NCI-H187 treated with DMSO at 0.1 percent for 48 hours (cell line): ENCODE results near the gene EXOG.

Experiments
- DNase-seq: peaks from one replicate; lab custom pipeline; 2025; lab: John Stamatoyannopoulos, UW

EXOG gene

DNA sequence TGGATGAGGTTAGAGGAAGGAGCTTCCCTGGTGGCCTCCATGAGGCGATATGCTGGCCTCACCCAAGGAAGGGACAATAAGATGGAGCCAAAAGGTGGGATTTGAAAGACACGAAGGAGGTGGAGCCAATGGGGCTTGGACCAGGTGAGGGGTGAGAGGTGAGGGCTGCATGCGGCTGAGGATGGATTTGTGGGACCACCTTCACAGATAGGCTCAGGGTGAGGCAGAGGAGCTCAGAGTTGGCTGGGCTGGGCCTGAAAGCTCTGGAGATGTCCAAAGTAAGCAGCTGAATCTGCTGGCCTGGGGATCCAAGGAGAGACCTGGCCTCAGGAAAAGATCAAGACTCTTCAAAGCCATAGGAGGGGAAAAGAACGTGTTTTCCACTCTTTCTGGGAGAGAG is 49.8 kb downstream of the EXOG start:
- no peak for DNase-seq

DNA sequence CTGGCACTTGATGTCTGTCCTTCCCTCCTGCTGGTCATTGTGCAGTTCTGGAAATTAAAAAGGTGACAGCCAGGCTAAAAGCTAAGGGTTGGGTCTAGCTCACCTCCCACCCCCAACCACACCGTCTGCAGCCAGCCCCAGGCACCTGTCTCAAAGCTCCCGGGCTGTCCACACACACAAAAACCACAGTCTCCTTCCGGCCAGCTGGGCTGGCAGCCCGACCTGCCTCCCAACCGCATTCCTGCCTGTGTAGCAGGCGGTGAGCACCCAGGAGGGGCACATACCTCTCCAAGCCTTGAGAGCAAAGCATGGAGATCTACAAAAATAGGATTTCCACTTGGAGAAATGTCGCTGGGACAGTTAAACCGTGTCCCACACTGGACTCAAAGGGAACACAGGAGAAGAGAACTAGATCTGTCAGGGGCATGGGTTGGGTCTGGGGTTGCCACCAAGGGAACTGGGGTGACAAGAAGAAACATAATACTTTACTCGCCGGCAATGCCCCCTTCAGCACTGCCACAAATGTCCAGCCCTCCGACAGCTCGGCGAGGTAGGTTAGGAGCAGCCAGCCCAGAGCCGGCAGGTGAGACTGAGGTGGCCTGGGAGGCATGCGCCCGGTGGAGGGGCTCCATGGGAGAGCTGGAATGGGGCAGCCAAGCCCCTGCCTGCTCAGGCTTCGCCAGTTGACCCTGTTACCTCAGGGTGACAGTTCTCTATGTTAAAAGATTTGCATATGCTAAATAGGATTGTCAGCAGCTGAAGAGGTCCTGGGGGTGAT is 52.2 kb downstream of the EXOG start:
- DNase-seq = no peak

DNA sequence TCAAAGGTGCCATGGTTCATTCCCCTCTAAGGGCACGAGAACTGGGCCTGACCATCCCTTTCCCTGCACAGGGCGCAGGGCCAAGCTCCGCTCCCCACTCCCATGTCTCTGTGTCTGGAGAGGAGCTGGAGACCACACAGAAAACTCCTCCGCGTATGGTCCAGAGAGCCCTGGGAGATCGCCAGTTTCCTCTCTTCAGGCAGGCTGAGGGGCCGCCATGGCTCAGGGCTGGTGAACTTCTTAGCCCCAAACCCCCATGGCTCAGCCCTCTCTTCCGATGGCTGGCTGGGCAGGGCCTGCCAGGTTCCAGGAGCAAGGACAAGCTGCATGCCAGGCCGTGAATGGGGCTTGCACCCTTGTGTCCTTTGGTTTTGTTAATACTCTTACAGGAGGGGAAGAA is 52.9 kb downstream of the EXOG start:
- DNase-seq = no peak

DNA sequence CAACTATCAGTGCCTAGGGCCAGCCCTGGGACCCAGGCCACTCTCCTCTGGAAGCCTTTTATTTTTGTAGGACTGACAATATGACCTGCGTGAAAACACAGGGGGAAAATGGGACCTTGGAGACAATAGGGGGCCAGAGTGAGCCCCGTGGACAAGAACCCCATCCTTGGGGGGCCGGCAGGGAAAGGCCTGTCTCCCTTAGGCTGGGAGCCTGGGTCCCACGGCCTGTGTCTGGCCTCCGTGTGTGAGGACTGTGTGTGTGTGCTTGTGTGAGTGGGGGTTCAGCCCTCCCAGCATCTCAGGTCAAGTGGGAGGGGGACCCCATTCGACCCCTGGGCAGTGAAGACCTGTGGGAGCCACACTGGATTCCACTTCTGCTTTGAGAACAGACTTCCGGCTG is 53.3 kb downstream of the EXOG start:
- DNase-seq = no peak

DNA sequence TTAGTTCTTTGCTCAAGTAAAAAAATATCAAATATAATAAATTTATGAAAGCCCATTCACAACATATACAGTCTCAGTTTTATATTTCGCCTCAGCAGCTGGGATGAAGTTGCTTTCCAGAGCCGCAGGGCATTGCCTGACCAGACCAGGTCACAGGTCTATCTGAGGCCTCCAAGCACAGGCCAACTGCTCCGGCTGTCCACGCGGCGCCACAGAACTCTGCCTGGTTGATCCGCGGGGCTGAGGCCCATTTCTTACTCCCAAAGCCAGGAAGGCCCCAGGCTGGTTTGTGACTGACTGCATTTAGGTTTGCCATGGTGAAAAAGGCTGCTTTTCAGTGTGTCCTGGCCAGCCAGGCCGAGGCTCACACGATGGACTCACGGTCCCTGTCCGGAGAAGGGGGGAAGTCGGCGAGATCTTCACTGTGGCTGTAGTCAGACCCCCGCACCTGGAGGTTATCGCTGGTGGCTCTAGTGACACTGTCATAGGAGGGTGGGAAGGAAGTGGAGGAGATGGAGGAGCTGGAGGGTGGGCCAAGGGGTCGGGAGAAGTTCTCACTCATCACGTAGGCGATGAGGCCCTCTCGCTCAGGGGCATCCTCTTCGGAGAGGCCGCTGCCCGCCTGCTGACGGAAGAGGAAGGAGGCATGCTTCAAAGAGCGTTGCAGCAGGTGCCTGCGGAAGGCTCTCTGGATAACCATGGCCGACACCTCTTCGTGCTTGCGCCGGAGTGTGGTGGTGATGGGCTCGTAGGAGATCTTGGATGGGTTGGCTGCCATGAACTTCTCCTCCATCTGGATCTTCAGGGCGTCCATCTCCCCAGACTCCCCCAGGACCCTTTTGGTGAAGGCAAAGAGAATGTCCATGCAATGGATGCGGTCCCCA is 54.1 kb downstream of the EXOG start:
- no peak for DNase-seq

DNA sequence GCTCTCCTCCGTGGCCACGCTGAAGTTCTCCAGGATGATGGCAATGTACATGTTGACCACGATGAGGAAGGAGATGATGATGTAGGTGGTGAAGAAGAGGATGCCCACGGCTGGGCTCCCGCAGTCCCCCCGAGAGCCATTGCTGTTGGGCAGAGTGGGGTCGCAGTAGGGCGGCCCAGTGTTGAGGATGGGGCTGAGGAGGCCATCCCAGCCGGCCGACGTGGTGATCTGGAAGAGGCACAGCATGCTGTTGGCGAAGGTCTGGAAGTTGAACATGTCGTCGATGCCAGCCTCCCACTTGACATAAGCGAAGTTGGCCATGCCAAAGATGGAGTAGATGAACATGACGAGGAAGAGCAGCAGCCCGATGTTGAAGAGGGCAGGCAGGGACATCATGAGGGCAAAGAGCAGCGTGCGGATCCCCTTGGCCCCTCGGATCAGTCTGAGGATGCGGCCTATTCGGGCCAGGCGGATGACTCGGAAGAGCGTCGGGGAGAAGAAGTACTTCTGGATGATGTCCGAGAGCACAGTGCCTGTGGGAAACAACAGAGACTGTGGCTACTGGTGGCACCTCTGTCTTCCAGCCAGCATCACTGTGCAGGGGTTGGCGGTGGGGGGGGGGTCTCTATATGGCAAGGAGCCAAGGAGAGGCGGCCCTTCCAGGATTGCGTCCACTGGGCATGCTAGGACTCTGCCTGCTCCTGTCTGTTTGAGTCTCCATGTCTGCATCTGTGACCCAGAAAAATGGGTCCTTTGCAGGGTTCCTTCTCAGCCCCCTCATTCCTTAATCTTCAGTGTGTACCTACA is 55.1 kb downstream of the EXOG start:
- DNase-seq = no peak

DNA sequence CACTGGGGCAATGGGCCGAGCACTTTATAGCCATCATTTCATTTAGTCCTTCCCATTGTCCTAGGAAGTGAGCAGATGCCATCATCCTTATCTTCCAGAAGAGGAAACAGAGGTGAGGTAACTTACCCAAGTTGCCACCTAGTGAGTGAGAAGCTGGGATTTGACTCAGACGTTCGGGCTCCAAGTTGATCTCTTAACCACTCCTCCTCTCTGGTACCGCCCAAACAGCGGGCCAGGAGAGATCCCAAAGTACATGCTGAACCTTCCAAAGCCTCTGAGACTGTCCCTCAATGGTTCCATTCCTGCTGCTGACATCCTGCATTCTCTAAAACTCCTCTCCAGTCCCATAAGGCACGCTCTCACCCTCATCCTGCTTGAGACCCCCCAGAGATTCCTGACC is 56.2 kb downstream of the EXOG start:
- DNase-seq = no peak

DNA sequence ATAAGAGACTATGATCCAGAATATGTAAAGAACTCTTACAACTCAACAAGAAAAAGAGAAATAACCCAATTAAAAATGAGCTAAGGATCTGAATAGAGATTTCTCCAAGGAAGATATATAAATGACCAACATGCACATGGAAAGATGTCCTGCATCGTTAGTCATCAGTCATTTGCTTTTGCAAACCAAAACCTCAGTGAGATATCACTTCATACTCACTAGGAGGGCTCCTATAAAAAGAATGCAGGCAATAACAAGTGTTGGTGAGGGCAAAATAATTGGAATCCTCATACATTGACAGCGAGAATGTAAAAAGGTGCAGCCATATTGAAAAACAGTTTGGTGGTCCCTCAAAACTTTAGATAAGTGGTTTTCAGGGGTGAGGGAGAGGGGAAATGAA is 56.9 kb downstream of the EXOG start:
- no peak for DNase-seq

DNA sequence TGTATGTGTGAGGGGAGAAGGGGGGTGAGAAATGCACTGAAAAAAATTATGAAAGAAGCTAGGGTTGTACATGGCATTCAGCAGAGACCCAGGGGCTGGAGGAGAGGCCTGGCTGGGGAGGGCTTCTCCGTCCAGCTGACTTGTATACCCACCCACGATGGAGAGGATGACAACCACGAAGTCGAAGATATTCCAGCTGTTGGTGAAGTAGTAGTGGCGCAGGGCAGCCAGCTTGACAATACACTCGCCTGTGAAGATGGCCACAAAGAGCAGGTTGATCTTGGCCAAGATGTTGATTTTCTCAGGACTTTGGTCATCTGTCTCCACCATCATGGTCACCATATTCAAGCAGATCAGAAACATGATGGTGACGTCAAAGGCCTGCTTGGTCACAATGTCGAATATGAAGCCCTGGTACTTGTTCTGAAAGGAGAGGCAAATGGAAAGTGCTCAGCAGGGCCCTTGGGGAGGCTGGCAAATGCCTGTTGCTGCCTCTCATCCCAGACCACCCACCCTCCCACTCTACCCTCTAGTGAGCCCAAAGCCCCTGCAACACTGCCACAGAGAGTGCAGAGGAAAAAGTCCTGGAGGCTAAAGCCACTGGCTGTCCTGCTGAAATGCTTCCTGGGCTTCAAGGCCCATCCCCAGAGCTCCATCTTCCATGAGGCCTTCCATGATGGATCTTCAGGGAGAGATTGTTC is 58.1 kb downstream of the EXOG start:
- DNase-seq = no peak

DNA sequence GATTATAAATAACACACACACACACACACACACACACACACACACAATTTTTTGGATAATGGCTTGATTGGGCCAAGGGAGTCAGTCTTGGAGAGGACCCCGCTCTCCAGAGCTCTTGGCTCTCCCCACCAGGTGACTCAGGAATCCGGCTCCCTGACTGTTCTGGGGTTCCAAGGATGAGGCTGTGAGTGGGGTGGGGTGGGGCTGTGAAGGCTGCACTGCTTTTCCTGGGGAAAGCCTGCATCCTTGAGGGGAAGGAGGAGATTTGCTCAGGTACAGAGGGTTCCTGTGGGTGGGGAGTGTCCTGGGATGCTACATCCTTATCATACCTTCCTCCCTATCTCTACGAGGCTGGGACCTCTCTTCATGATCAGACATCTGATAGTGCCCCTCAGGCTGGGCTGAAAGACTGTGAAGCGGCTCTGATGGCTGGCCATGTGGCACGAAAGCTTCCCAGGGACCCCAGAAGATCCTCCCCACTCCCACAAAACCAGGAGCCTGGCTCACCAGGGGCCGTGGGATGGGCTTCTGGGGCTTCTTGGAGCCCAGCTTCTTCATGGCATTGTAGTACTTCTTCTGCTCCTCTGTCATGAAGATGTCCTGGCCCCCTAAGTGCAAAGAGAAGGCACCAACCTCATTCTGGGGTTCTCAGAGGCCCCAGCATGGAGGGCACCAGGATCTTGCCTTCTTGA is 59.2 kb downstream of the EXOG start:
- DNase-seq = no peak

DNA sequence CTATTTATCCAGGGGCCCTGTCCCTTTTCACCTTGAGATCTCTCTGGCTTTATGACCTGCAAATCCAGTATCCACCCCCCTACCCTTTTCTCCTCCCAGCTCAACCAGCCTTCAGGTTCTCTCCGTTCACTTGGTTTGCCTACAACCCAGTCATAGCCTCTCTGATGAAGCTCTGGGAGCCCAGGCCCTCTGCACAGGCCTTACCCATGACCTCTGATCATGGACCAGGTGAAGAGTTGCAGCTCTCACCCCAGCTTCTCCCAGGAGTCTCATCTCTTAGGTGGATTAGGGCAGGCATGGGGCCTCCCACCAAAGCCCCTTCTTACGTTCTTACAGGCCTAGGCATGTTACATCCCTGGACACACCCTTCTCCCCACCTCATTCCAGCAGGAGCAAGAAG is 59.8 kb downstream of the EXOG start:
- DNase-seq = no peak

DNA sequence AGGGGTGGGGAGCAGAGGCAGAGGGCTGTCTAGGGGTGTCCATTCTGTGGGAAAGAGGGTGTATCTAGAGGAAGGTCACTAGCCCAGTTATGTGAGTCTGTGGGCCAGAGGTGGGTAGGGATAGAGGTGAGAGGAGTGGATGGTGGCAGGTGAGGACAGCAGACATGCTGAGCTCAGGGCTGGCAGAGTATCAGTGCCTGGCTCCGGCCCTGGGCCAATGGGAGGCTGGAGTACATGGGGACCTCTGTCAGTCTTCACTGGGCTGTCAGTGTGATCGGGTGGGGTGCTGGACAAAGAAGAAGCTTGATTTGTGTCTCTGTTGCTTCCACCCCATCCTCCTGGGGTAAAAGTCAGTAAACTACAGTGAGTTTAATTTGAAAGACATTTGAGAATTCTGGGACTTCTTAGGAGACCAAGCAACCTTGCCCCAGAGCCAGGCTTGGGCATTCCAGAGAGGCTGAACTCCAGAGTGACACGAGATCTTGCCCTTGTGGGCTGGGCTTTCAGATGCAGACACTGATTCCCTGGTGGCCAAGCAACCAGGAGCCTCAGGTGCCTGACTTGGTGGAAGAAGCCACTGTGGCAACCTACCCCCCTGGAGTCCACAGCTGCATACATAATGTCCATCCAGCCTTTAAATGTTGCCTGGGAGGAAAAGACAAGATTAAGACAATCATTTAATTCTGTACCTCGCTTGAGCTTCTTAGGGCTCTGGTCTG is 60.7 kb downstream of the EXOG start:
- no peak for DNase-seq

DNA sequence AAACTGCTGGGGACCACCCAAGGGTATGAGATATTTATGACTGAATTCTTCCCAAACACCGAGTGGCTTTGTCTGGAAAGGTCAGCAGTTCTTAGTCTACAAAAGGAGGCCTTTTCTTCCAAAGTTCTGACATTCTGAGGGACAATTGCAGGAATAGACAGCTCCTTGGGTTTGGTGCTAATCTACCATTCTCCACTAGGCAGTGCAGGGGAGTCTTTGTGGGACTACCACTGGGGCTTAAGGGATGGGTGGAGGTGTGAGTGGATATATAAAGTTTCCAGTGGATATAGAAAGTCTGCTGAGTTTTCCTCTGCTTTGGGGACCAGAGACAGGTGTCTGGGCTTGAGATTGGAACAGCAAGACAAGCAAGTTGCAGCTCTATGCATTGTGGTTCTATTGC is 62.7 kb downstream of the EXOG start:
- DNase-seq = no peak

DNA sequence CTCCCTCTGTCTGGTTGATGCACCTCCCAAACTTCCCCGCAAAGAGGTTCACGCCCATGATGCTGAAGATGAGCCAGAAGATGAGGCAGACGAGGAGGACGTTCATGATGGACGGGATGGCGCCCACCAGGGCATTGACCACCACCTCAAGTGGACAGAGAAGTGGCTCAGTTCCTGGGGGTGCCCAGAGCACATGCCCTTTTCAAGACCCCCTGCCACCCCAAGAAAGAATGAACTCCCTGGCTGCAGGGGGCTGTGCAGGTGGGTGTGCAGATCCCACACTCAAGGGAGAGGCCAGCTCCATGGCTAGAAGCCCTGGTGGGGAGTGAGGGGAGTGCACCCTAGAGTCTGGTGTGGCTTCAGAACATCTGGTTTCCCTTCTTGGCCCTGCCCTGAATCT is 64.1 kb downstream of the EXOG start:
- no peak for DNase-seq

DNA sequence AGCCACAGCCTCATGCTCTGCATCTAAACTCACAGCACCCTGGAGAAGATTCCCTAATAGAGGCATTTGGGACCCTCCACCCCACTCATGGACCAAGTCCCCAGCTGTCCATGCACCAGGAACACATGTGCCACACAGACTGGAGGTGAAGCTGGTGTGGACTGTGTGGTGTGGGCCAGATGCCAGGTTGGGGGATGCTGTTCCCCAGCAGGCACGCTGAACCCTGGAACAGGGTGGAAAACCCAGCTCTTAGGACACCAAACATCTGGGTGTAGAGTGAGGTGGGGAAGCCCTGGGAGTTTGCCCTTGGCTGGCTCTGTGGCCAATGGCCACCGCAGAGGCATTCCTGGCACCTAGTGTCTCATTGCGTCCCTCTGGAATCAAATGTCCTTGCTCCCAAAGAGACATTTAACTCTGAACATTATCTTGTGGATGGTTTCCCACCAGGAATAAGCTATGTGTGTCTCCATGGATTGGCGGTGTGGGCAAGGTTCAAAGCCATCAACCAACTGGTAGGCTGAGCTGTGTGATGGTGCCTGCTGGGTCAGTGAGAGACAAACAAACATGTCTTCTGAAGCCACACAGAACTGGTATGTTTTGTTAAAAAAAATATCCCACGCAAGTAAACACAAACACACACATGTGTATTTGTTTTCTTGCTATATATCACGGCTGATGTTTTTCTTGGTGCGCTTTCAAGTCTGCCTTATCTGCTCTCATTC is 65.0 kb downstream of the EXOG start:
- DNase-seq = no peak

DNA sequence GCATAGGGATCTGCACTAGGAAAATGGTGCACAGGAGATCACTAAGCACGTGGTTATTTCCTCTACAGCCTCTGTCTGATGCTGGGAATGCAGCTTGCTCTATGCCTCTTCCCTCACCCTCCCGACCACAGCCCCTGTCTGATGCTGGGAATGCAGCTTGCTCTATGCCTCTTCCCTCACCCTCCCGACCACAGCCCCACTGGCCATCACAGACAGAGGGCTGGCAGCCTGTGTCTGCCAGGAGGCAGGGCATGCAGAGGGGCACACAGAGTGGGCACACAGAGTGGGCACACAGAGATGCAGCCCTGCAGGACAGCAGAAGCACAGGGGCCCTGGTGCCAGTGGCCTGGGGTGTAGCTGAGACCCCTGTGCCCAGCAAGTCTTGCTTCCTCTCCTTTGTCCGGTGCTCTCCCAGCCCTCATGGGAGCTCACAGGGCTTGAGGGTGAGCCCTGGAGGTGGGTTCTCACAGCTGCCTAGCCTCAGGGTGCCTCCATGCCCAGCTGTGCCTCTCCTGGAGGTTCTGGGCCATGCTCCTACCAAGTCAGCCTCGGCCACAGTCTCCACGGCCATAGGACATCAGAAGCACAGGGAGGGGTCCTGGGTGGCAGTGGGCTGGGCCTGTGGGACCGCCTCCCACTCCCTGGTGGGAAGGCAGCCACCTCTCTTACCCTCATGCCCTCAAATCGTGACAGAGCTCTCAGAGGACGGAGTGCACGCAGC is 65.8 kb downstream of the EXOG start:
- no peak for DNase-seq

DNA sequence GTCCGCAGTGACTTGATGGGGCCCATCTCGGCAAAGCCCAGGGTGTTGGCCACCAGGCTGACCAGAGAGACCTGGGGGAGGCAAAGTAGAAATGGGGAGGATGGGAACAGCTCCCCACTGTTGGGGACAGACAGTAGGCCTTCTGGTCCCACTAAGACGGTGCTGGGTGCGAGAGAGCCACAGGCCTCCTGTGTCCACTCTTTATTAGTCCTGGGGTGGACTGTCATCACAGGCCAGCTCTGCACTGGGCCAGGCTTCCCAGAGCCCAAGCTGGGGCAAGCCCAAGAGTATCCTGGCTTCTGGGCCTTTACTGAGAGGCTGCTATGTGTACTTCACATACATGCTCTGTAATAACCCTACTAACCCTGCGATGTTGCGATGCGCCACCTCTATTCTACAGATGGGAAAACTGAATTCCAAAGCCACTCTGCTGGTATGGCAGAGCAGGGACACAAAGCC is 66.4 kb downstream of the EXOG start:
- no peak for DNase-seq

DNA sequence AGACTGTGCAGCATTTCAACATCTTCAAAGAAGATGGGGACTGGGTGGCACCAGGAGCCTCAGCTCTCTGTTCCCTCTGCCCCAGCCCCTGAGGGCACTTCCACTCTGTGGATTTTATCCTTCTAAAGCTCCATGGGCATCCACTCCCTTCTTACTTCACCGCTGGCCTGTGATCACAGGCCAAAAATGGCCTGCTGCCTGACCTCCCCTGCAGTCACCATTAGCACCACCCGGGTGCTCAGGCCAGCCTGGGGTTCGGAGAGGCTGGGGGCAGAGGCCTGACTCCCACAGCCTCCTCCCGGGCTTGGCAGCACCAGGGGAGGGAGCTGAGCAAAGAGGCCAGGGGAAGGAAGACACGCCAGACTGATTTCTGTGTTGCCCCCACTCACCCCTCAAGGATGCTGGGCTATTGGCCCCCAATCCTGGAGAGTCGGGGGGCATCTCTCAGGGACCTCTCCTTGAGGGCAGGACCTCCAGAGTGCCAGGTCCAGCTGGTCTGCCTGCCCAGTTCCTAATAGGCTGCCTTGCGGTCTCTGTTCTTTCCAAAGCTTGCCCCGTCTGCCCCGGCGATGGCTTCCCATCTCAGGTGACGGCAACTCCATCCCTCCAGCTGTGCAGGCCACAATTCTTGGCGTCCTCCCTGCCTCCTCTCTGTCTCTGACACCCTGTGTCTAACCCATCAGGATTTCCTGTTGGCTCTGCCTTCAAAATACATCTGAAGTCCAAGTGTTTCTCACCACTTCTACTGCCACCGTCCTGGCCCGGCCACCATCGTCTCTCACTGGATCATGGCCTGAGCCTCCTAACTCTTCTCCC is 67.1 kb downstream of the EXOG start:
- DNase-seq = no peak
